Panc1 (cell line): ENCODE results near the gene SCP2. TPM values are rescaled to one million over a fixed set of nuclear protein-coding genes. Genes with fewer than 3 reads are reported as not detected.

ENCODE experiments used
- ATAC-seq: fragments of 200-7000 bp; cut with Tn5 transposase; 2 replicates; pipeline ENCODE4 v1.9.1; 2020; ENCODE audit warnings: mild to moderate bottlenecking, moderate library complexity
- BruUV-seq: library from RNA; stranded (reverse); fragments of 400-500 nt; replicated peaks from 2 replicates; lab custom pipeline; 2021; lab: Mats Ljungman, UMichigan
- CTCF ChIA-PET: fragments of 300-600 bp; sonication (Branson Sonifier 250); formaldehyde crosslinking; loops from one replicate; lab custom pipeline; 2022; ENCODE audit warnings: antibody characterized with exemption; lab: Charles Lee
- POLR2A ChIA-PET: fragments of 300-600 bp; sonication (Branson Sonifier 250); formaldehyde crosslinking; loops from one replicate; lab custom pipeline; 2022; ENCODE audit warnings: antibody characterized with exemption; lab: Charles Lee
- DNase-seq: peaks from one replicate; pipeline ENCODE4 v3.0.0-alpha.2; 2010; ENCODE audit warnings: low read depth, low spot score
- H3K27ac ChIP-seq: 2 replicates; pipeline ENCODE4 v1.5.1; 2011; ENCODE audit warnings: mild to moderate bottlenecking, low read length, inconsistent platforms
- H3K27me3 ChIP-seq: fragments of 200-500 bp; sonication (Bioruptor generic); 2 replicates; pipeline ENCODE4 v1.6.0; 2014; ENCODE audit warnings: low read length, inconsistent platforms; ENCODE audit not compliant: control insufficient read depth, insufficient read depth
- H3K36me3 ChIP-seq: fragments of 200-500 bp; sonication (Bioruptor generic); 2 replicates; pipeline ENCODE4 v1.5.1; 2014; ENCODE audit warnings: inconsistent platforms, mild to moderate bottlenecking, low read length, moderate library complexity; ENCODE audit not compliant: control insufficient read depth, insufficient read depth
- H3K4me1 ChIP-seq: 2 replicates; pipeline ENCODE4 v1.5.1; 2011; ENCODE audit warnings: inconsistent platforms, mild to moderate bottlenecking, low read length, moderate library complexity; ENCODE audit not compliant: control insufficient read depth, insufficient read depth
- H3K4me3 ChIP-seq, 2 experiments: 2 replicates each; pipeline ENCODE4 v1.5.1; 2011 to 2012; ENCODE audit warnings: low read depth in 2 of 2, low read length in 2 of 2, mild to moderate bottlenecking in 2 of 2, inconsistent platforms in 1 of 2, moderate library complexity in 1 of 2
- H3K9me3 ChIP-seq: fragments of 200-500 bp; sonication (Bioruptor generic); 2 replicates; pipeline ENCODE4 v1.5.1; 2014; ENCODE audit warnings: low read depth, mild to moderate bottlenecking, inconsistent platforms, low read length, moderate library complexity; ENCODE audit not compliant: control insufficient read depth, insufficient read depth
- CTCF ChIP-seq: fragments of 450-650 bp; IDR thresholded peaks from 2 replicates; pipeline ENCODE4 v1.5.1; 2017; ENCODE audit warnings: mild to moderate bottlenecking
- POLR2AphosphoS5 ChIP-seq: IDR thresholded peaks from 2 replicates; pipeline ENCODE4 v1.6.1; 2012; ENCODE audit warnings: mild to moderate bottlenecking, low read depth, low read length, moderate library complexity
- REST ChIP-seq, 2 experiments: IDR thresholded peaks; 2 replicates each; pipeline ENCODE4 v1.6.1; 2011 to 2012; ENCODE audit warnings: low read depth in 2 of 2, control low read depth in 1 of 2, low read length in 1 of 2, mild to moderate bottlenecking in 1 of 2, moderate library complexity in 1 of 2; ENCODE audit not compliant: insufficient read depth in 1 of 2
- SIN3A ChIP-seq: IDR thresholded peaks from 2 replicates; pipeline ENCODE4 v1.6.1; 2012; ENCODE audit warnings: low read depth, mild to moderate bottlenecking, low read length, moderate library complexity, borderline replicate concordance; ENCODE audit not compliant: insufficient read depth
- TCF7L2 ChIP-seq: IDR thresholded peaks from 2 replicates; pipeline ENCODE4 v1.6.1; 2011; ENCODE audit warnings: mild to moderate bottlenecking, low read depth, low read length, inconsistent platforms
- in situ Hi-C: cut with HindIII; loops from 2 replicates; pipeline ENCODE4 v1.10.0; 2016; ENCODE audit warnings: low sequenced_read_pairs, low pct_unique_long_range_greater_than_20kb
- intact Hi-C: fragments of 100-400 bp; cut with micrococcal nuclease; formaldehyde crosslinking; loops from one replicate; pipeline ENCODE4 v1.10.0; 2022; ENCODE audit not compliant: unreplicated experiment
- total RNA-seq: library from RNA; stranded (reverse); gene quantifications from one replicate; pipeline ENCODE4 v1.2.1, GENCODE V29; 2021; ENCODE audit not compliant: unreplicated experiment

The SCP2 gene
- total RNA-seq, 1 experiment from 2014 or later: 88.7 TPM

- H3K27me3 ChIP-seq: no peaks in the 10 kb centered on the region
- TF ChIP-seq SIN3A (no peak), REST (IDR thresholded peaks at IDR 0.05; ENCODE audit: insufficient read depth in 1 of 2, low read depth in 2 of 2, low read length in 1 of 2) (no peak), TCF7L2 (no peak), POLR2AphosphoS5 (no peak), CTCF (no peak)
- no peak overlapping the region for H3K4me3 ChIP-seq
- H3K4me1 ChIP-seq: no peaks in the 10 kb centered on the region
- ATAC-seq (no peak), DNase-seq (no peak)
- POLR2A ChIA-PET: no interaction called here
- CTCF ChIA-PET: no interaction called here
- in situ Hi-C loops (no loop called here), intact Hi-C loops (no loop called here)
- no peaks in the 10 kb centered on the region for H3K36me3 ChIP-seq
- H3K9me3 ChIP-seq: no peaks in the 10 kb centered on the region
- no TSS peak for BruUV-seq
- H3K27ac ChIP-seq: no peak overlapping the region
Measured at GRCh38 chr1:53037159-53037558, 110.1 kb downstream of the SCP2 start.

- Histone ChIP-seq H3K9me3 (no peaks in the 10 kb centered on the region), H3K27ac (no peak overlapping the region), H3K27me3 (no peaks in the 10 kb centered on the region), H3K4me1 (no peaks in the 10 kb centered on the region), H3K4me3 (no peak overlapping the region), H3K36me3 (no peaks in the 10 kb centered on the region)
- TF ChIP-seq POLR2AphosphoS5 (no peak), SIN3A (no peak), TCF7L2 (no peak), CTCF (no peak), REST (IDR thresholded peaks at IDR 0.05; ENCODE audit: insufficient read depth in 1 of 2, low read depth in 2 of 2, low read length in 1 of 2) (no peak)
- POLR2A ChIA-PET: no interaction called here
- intact Hi-C loops (no loop called here), in situ Hi-C loops (no loop called here)
- no TSS peak for BruUV-seq
- CTCF ChIA-PET: no interaction called here
- ATAC-seq (no peak), DNase-seq (no peak)
Measured at GRCh38 chr1:53038566-53038965, 111.5 kb downstream of the SCP2 start.
